GM18526 (cell line): Measurements from ENCODE around the gene TIMP3.

Source experiments
- POLR2A ChIP-seq: IDR thresholded peaks from 3 replicates; pipeline ENCODE4 v1.6.1; 2011; ENCODE audit not compliant: insufficient read length; ENCODE audit errors: extremely low read depth

The TIMP3 gene

DNA sequence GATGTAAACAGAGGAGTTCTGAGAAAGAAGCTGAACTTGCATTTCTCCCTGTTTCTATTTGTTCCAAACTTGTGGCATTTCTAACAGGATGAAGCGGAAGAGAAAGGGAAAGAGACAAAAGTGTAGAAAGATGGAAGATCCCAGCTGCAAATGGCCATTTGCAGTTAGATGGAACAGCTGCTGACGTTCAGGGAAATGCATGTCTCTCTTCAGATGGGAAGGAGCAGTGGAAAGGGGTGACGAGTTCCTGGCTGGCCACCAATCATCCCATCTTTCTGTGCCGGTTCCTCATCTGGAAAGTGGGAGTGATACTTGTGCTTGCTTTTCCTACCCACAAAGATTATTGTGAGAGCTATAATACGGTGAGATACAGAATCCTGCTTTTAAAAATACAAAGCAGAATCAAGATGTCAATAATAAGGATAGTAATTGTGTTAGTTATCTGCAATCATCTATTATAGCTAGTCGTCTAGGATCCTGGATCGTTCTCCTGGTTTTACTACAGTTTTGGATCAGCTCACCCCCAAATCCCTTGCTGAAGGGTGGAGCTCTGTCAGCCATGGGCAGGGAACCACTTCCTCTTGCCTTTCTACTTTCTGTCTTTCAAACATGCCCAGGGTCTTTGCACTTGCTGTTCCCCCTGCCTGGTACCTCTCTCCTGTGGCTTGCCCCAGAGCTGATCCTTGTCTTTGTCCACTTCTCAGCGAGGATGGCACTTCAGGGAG, 1.2 kb upstream of the TIMP3 start:
- no peak for TF ChIP-seq POLR2A

DNA sequence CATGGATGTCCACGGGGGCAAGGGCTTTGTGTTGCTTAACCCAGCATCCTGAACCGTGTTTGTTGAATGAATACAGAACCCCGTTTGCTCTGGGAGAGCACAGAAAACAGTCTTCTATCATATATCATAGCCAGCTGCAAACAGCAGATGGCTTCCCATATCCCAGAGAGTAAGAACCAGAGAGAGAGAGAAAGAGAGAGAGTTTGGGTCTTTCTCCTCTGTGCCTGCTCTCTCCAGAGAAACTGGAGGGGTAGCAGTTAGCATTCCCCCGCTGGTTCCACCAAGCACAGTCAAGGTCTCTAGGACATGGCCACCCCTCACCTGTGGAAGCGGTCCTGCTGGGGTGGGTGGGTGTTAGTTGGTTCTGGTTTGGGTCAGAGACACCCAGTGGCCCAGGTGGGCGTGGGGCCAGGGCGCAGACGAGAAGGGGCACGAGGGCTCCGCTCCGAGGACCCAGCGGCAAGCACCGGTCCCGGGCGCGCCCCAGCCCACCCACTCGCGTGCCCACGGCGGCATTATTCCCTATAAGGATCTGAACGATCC, 440 bp upstream of the TIMP3 start:
- TF ChIP-seq POLR2A = no peak

DNA sequence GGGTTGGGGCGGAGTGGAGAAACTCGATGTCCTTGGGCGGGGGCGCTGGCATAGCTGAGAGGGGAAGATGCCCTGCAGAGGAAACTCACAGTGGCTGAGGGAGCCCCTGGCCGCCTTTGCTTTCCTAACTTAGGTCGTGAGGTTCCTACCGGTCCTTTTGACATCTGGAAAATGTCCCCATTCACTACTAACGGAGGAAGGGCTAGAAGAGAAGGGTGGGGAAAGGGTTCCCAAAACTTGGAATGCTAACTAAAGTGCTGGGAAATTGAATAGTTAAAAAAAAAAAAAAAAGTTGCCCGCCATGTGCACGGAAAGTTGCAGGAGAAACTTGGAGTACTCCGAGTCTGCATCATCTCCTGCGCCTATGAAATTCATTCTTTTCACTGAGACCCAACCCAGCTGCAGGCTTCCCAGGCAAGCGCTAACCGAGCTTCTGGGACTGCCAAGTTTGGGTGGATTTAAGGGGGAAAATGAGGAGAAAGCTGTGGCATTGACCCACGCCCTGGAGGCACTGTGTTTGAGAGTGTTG, 796 bp downstream of the TIMP3 start:
- no peak for TF ChIP-seq POLR2A

DNA sequence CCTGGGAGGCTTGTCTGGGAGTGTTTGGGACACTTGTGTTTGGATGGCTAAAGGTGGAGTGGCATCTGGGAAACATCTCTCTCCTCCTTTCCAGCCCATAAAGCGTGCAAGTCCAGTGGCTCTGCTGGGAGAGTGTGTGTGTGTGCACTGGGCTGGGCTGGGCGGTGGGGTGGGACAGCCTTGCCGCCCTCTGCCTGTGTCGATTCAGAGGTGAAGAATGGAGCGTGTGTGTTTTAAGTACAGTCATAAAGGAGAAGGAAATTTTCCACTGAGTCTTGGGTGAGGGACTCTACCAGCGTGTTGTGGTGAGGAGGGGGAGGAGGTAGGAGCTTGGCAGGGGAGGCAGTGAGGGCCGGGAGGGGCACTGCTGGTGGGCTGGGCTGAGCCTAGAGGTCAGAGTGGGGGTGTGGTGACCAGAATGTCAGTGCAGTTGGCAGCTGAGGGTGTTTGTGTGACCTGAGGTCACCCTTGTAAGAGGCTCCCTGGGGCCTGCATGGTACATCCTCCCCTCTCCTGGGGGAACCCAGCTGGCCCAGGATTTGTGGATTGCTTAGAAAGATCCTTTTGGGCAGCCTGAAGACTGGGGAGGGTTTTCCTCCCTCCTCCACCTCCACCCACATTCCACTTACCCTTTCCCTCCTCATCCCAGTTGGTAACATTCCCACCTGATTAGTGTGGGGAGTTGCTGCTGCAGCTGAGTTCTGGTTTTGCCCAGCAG, 1.7 kb downstream of the TIMP3 start:
- TF ChIP-seq POLR2A = no peak

DNA sequence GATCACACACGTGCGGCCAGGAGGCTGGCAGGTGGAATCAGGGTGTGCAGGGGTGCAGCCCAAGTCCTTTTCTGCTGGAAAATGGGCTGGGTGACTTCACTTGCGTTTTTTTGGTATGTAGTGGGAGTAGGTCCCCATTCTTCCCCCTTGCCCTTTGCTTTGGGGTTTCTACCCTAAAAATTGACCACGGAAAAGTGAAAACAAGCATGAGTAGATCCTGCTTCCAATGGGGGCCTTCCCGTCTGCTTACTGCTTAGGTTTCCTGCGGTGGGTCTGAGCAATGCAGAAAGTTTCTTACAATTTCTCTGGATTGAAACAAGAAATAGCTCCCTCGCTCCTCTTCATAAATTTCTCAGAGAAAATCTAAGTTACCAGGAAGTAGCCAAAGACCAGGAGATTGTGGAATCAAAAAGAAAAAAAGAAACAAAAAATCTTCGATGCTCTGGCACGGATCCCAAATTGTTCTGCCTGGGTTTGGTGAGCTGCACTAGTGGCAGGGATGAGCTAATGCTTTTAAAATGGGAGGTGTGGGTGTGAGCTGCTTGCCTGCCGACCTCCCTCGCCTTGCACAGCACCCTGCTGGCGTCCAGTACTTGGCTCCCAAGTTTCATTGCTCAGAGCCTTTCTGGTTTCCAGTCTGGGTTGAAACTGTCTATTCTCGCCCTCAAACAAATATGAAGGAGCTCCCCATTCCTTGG, 2.4 kb downstream of the TIMP3 start:
- no peak for TF ChIP-seq POLR2A

DNA sequence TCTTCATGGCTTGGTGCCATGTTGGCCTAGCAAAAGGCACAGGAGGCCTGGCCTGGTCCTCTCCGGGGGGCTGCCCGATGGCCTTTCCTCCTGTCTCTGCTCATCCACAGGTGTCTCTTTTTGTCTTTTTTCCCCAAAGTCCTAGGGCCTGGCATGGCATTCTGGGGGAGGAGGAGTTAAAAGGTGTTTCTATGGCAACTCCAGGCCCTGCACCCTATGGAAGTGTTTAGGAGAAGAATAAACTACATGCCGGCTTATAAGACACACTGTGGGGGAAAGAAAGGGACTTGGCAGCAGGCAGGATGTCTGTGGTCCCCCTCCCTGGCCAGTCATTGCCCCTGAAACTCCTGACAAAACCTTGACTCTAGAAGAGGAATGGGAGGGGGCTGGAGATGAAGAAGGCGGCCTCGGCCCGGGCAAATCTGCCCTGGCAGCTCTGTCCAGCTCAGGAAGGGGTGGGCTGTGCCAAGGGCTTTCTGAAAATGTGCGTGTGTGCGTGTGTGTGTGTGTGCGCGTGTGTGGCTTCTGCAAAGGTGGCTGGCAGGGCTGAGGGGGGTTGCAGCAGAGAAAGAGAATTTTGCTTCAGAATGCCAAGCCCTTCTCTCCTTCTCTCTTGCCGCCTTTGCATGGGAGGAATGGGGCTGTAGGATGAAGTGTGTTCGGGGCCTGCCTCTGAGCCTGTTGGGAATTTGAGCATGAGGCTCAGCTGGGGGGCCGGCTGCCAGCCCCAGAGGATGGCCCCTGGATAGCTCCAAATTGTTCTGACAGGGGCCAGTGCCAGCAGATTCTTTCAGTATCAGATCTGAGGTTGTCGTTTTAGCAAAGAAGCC, 3.2 kb downstream of the TIMP3 start:
- TF ChIP-seq POLR2A = no peak

DNA sequence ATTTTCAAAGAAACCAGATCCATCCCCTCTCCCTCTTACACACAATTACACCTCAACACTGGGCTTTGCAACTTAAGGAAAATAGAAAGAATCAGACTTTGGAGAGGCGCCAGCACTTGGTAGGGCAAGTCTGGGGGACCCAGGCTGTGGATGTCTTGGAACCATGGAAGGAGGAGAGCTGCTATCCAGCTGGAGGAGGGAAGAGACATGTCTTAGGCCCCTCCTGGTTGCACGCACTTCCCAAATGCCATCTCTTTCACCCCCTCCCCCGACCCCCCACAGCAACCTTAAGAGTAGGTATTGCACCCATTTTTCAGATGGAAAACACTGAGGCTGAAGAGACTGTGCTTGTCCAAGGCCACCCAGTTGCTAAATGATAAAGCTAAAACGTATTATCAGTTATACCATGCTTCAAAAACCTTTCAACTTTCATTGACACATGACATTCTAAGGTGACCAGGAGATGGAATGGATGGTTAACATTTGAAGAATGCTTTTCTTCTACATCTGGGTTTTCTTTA, 3.9 kb downstream of the TIMP3 start:
- TF ChIP-seq POLR2A = no peak

DNA sequence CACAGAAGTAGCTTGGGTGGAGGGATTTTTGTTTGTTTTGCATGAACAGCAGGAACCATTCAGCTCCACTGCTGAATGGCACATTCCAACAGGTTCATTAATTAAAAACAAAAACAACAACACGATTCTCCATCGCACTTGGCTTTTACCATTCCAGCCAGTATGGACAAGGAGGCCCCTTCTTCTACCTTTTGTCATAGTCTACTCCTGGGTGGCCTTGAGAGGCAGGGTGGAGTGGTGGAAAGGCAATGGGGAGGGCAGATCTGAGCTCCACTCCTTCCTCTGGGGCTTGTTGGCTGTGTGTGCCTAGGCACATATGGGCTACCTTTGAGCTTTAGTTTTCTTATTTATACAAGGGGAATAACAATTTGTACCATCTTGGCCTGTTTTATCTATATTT, 4.8 kb downstream of the TIMP3 start:
- TF ChIP-seq POLR2A = no peak

DNA sequence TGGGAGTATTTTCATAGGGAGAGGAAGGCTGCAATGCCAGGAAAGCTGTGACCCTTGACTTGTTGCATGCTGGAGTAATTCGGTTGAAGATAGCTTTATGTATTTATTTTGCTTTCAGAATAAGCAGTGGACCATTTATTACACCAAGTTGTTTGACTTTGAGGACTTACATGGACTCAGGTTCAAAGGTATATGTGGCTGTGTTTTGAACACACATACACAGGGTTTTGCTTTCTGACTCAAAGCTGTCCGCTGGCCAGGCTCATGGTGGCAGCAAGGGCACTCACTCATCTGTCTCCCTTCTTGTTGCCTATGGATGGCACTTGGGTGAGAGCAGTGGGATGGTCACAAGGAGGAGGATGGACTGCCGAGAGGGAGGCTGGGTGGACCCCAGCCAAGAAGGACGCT, 6.5 kb downstream of the TIMP3 start:
- no peak for TF ChIP-seq POLR2A

DNA sequence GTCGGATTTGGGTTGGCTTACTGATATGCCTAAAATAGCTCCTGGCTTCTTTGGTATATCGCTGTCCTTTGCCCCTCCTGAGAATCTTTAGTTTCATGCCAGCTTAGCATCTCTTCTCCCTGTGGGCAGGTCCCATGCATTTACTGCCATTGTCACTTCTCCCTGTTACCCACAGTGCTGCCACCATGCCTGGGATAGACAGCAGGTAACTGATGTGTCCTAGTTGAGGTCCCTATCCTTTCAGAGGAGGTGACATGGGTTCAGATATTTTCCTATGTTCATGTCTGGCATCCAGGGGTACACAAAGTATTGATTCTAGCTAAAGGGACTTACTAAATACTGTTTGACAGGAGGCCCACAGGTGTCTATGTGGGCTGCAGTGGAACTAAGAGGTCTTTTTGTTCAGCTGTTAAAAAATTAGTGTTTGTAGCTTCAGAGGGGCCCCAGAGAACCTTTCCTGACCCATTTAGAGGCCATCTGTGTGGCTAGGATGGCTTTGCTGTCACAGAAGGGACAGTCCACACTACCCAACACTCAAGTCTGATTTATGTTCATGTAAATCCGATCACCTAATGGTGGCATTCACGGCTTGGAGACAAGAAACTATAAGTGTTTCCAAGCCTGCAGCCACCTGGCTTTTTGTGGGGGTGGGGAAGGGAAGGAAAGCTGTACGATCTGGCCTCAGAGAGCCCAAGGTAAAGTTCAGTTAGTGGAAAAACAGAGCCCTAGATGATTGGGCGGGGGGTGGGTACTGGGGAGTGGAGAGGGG, 8.5 kb downstream of the TIMP3 start:
- TF ChIP-seq POLR2A = no peak

DNA sequence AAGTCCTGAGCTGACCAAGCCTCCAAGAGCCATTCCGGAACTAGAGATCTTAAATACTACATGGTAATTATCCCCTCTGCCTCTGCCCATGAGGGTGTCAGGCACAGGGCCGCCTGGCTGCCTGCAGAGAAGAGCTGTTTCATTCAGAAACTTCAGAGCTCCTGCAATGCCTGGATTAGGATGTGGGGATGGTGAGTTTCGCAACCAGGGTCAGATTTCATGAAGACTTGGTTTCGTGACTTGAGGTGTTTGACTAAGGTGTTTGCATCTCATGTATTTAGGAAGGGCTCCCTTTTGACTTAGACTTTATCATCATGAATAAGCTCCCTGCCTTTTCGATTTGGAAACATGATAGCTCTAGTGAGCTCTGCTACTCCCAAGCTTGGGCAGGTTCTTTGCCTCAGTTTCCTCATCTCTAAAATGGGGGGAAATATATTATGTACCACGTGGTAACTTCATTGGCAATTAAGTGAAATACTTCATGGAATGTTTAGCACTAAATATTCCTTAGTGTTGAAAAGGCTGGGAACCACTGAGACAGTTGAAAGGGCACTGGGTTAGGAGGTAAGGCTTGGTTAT, 9.1 kb downstream of the TIMP3 start:
- TF ChIP-seq POLR2A = no peak

DNA sequence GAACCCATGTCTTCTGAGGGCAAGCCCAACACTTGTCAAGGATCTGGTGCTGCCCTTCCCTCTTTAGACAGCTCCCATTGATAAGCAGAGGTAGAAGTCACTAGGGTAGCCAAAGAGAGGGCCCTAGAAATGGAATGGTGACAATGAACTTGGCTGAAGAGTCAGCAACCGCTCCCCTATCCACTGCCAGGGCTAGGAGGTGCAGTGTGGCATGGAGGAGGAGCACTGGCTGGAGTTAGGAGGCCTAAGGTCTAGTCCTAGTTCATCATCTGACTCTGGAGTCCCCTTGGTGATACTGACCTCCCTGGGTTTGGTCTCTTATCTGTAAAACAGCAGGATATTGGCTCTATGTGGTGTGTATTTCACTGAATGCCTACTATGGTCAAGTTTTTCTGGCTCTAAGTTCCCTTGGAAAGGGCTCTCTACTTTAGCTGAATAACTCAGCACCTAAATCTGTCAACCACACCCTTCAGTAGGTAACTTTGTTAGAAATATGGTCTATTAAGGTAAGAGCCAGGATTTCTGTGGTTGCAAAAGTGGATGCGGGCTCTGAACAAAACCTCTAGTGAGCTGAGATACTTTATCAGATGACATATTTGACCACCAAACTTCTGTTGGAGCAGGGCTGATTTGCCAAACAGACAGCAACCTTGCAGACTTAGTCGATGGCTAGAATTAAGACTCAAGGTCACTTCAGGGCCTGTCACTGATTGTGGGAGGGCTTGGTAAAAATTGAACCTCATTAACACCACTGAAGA, 10.5 kb downstream of the TIMP3 start:
- no peak for TF ChIP-seq POLR2A
